Neuronal stem cell (in vitro differentiated cells): Measurements from ENCODE around the gene CD68.
"Not testable (repeated sequence)": the region's sequence is repeated elsewhere in the genome, so short reads cannot be mapped to it uniquely, and the experiment has no call there.

Source experiments
- DNase-seq: peaks from one replicate; pipeline ENCODE4 v3.0.0-alpha.2; 2013; ENCODE audit warnings: low spot score
- H2AFZ ChIP-seq: one replicate; pipeline ENCODE4 v1.6.1; 2013; ENCODE audit warnings: mild to moderate bottlenecking, low read length, inconsistent platforms
- H2AK5ac ChIP-seq: 2 replicates; pipeline ENCODE4 v1.6.1; 2013; ENCODE audit warnings: low read depth, mild to moderate bottlenecking, inconsistent platforms, low read length, moderate library complexity, mixed read lengths
- H2BK120ac ChIP-seq: 2 replicates; pipeline ENCODE4 v1.6.1; 2013; ENCODE audit warnings: low read depth, mild to moderate bottlenecking, inconsistent platforms, low read length, moderate library complexity, mixed read lengths
- H2BK12ac ChIP-seq: one replicate; pipeline ENCODE4 v1.6.1; 2013; ENCODE audit warnings: low read length, inconsistent platforms
- H2BK15ac ChIP-seq: 2 replicates; pipeline ENCODE4 v1.6.1; 2013; ENCODE audit warnings: mild to moderate bottlenecking, low read length, inconsistent platforms, mixed read lengths
- H2BK5ac ChIP-seq: one replicate; pipeline ENCODE4 v1.6.1; 2013; ENCODE audit warnings: inconsistent platforms, mild to moderate bottlenecking, low read length, moderate library complexity
- H3K14ac ChIP-seq: one replicate; pipeline ENCODE4 v1.6.1; 2013; ENCODE audit warnings: low read length, inconsistent platforms
- H3K18ac ChIP-seq: 2 replicates; pipeline ENCODE4 v1.6.1; 2013; ENCODE audit warnings: low read length, inconsistent platforms
- H3K23ac ChIP-seq: 2 replicates; pipeline ENCODE4 v1.6.1; 2013; ENCODE audit warnings: low read depth, mild to moderate bottlenecking, mixed read lengths, low read length, inconsistent platforms; ENCODE audit not compliant: poor library complexity
- H3K27ac ChIP-seq: replicated peaks from 3 replicates; pipeline ENCODE4 v1.5.1; 2013; ENCODE audit warnings: low read length, inconsistent platforms
- H3K27me3 ChIP-seq, 3 experiments: 2 replicates each; pipeline ENCODE4 v1.6.1; 2013; ENCODE audit warnings: low read length in 3 of 3, mild to moderate bottlenecking in 2 of 3, inconsistent platforms in 1 of 3, low read depth in 1 of 3, mixed read lengths in 1 of 3, moderate library complexity in 1 of 3; ENCODE audit not compliant: control insufficient read depth in 3 of 3, insufficient read depth in 3 of 3
- H3K36me3 ChIP-seq, 2 donors: replicated peaks in 1 of 2; 2 replicates each; pipeline ENCODE4 v1.6.1; 2013; ENCODE audit warnings: low read length in 2 of 2; ENCODE audit not compliant: control insufficient read depth in 2 of 2, insufficient read depth in 2 of 2
- H3K4ac ChIP-seq: 2 replicates; pipeline ENCODE4 v1.6.1; 2013; ENCODE audit warnings: inconsistent platforms, mild to moderate bottlenecking, low read length, moderate library complexity
- H3K4me1 ChIP-seq, 2 donors: 1 replicate in 1 of 2; 2 replicates in 1 of 2; pipeline ENCODE4 v1.6.1; 2013; ENCODE audit warnings: low read length in 2 of 2, low read depth in 1 of 2; ENCODE audit not compliant: control insufficient read depth in 2 of 2, insufficient read depth in 1 of 2
- H3K4me2 ChIP-seq: one replicate; pipeline ENCODE4 v1.6.1; 2013; ENCODE audit warnings: mild to moderate bottlenecking, low read length, inconsistent platforms; ENCODE audit not compliant: insufficient read depth, poor library complexity, severe bottlenecking
- H3K4me3 ChIP-seq, 2 donors: 2 replicates each; pipeline ENCODE4 v1.5.1; 2013; ENCODE audit warnings: low read length in 2 of 2, mild to moderate bottlenecking in 2 of 2, inconsistent platforms in 1 of 2, moderate library complexity in 1 of 2
- H3K79me1 ChIP-seq: one replicate; pipeline ENCODE4 v1.6.1; 2013; ENCODE audit warnings: low read depth, mild to moderate bottlenecking, inconsistent platforms, low read length, moderate library complexity
- H3K9ac ChIP-seq: one replicate; pipeline ENCODE4 v1.6.1; 2013; ENCODE audit warnings: mild to moderate bottlenecking, low read depth, low read length, inconsistent platforms; ENCODE audit not compliant: poor library complexity
- H3K9me3 ChIP-seq, 2 donors: replicated peaks in 1 of 2; 2 replicates each; pipeline versions ENCODE3 to v1.6.1; 2013; ENCODE audit warnings: low read length in 2 of 2, mild to moderate bottlenecking in 2 of 2, inconsistent platforms in 1 of 2, low read depth in 1 of 2, mixed read lengths in 1 of 2, moderate library complexity in 1 of 2; ENCODE audit not compliant: control insufficient read depth in 2 of 2, insufficient read depth in 1 of 2
- H4K8ac ChIP-seq: one replicate; pipeline ENCODE4 v1.6.1; 2013; ENCODE audit warnings: low read depth, mild to moderate bottlenecking, inconsistent platforms, low read length, moderate library complexity
- H4K91ac ChIP-seq: one replicate; pipeline ENCODE4 v1.6.1; 2013; ENCODE audit warnings: low read length, low read depth, mild to moderate bottlenecking, inconsistent platforms; ENCODE audit not compliant: poor library complexity
- WGBS, 2 donors: extraction: QIAGEN DNeasy Blood & Tissue Kit; methylation state at CpG; one replicate each; pipeline ENCODE4 v1.1.7; 2013; ENCODE audit warnings: missing lambda C conversion rate in 2 of 2, mixed read lengths in 1 of 2; ENCODE audit not compliant: insufficient read length in 2 of 2, insufficient replicate concordance in 1 of 2; ENCODE audit errors: extremely low coverage in 2 of 2; 5-methylcytosine and 5-hydroxymethylcytosine counted together

CD68 gene

GRCh38 chr17:7593296-7593695 is 13.9 kb downstream of the CD68 start:
- Histone ChIP-seq H3K27me3 (no peaks in the 10 kb centered on the region), H3K23ac (no peak overlapping the region), H2BK12ac (no peak overlapping the region), H3K9me3 (no peaks in the 10 kb centered on the region), H3K36me3 (peaks cover 50 to 93% of the 10 kb centered on the region in 2 donors), H4K8ac (no peak overlapping the region), H2AFZ (no peak overlapping the region), H3K27ac (peak overlapping the region; percentile 49), H3K4me1 (peaks cover 11 to 34% of the 10 kb centered on the region in 2 donors), H2BK5ac (no peak overlapping the region), H3K4ac (no peak overlapping the region), H3K18ac (no peak overlapping the region), H2AK5ac (no peak overlapping the region), H2BK15ac (no peak overlapping the region), H4K91ac (peak overlapping the region; percentile 2), H3K4me3 (no peak overlapping the region), H3K14ac (no peak overlapping the region), H3K79me1 (no peaks in the 10 kb centered on the region), H3K9ac (peak overlapping the region; percentile 36), H2BK120ac (no peak overlapping the region), H3K4me2 (no peak overlapping the region)
- no peak for DNase-seq
- no CpG with 5 or more reads among the region's 12 CpGs for WGBS, 2 donors

GRCh38 chr17:7597561-7597960 is 18.1 kb downstream of the CD68 start:
- H2BK5ac ChIP-seq, H3K9me3 ChIP-seq, H3K4me1 ChIP-seq, H3K18ac ChIP-seq, H3K9ac ChIP-seq, H2AFZ ChIP-seq, H3K23ac ChIP-seq, H2BK12ac ChIP-seq, H3K27ac ChIP-seq, H2BK15ac ChIP-seq, H2BK120ac ChIP-seq, H3K14ac ChIP-seq, H4K91ac ChIP-seq, H3K27me3 ChIP-seq, H3K4me2 ChIP-seq, H3K79me1 ChIP-seq, H2AK5ac ChIP-seq, H3K4ac ChIP-seq, DNase-seq, H4K8ac ChIP-seq, H3K4me3 ChIP-seq: not testable (repeated sequence)
- no CpG with 5 or more reads among the region's 5 CpGs for WGBS, 2 donors
- H3K36me3 ChIP-seq: peaks cover 49 to 92% of the 10 kb centered on the region in 2 donors

- no peak overlapping the region for H3K27ac ChIP-seq
- WGBS, 2 donors: no CpG with 5 or more reads among the region's 4 CpGs
- H2BK120ac ChIP-seq: no peak overlapping the region
- no peaks in the 10 kb centered on the region for H3K79me1 ChIP-seq
- no peak overlapping the region for H4K91ac ChIP-seq
- no peak overlapping the region for H2AK5ac ChIP-seq
- H3K4ac ChIP-seq: no peak overlapping the region
- no peak overlapping the region for H4K8ac ChIP-seq
- H3K4me3 ChIP-seq: no peak overlapping the region
- no peak overlapping the region for H2BK12ac ChIP-seq
- H3K36me3 ChIP-seq: peaks cover 35 to 86% of the 10 kb centered on the region in 2 donors
- no peak overlapping the region for H3K18ac ChIP-seq
- H3K9me3 ChIP-seq: peaks cover 0 to 1% of the 10 kb centered on the region in 2 donors
- H3K14ac ChIP-seq: no peak overlapping the region
- no peak overlapping the region for H3K23ac ChIP-seq
- DNase-seq: no peak
- no peak overlapping the region for H2AFZ ChIP-seq
- H2BK15ac ChIP-seq: no peak overlapping the region
- H3K4me1 ChIP-seq: no peaks in the 10 kb centered on the region
- H2BK5ac ChIP-seq: no peak overlapping the region
- no peak overlapping the region for H3K9ac ChIP-seq
- no peaks in the 10 kb centered on the region for H3K27me3 ChIP-seq
- no peak overlapping the region for H3K4me2 ChIP-seq
These were observed 26.8 kb downstream of the CD68 start for GRCh38 chr17:7606280-7606679.

- peaks cover 8 to 9% of the 10 kb centered on the region in 2 donors for H3K4me1 ChIP-seq
- no peak overlapping the region for H4K91ac ChIP-seq
- no CpG with 5 or more reads among the region's 2 CpGs for WGBS, 2 donors
- no peak overlapping the region for H3K18ac ChIP-seq
- no peak overlapping the region for H3K14ac ChIP-seq
- H4K8ac ChIP-seq: no peak overlapping the region
- no peak overlapping the region for H2BK5ac ChIP-seq
- no peak overlapping the region for H2AFZ ChIP-seq
- no peak overlapping the region for H3K23ac ChIP-seq
- H2BK120ac ChIP-seq: no peak overlapping the region
- H2BK12ac ChIP-seq: no peak overlapping the region
- peaks cover 13 to 59% of the 10 kb centered on the region in 2 donors for H3K36me3 ChIP-seq
- H3K79me1 ChIP-seq: peaks cover 3% of the 10 kb centered on the region
- H2BK15ac ChIP-seq: no peak overlapping the region
- no peak for DNase-seq
- no peak overlapping the region for H2AK5ac ChIP-seq
- H3K4me3 ChIP-seq: no peak overlapping the region
- H3K27ac ChIP-seq: no peak overlapping the region
- H3K4ac ChIP-seq: no peak overlapping the region
- H3K9ac ChIP-seq: no peak overlapping the region
- H3K9me3 ChIP-seq: no peaks in the 10 kb centered on the region
- H3K4me2 ChIP-seq: no peak overlapping the region
- no peaks in the 10 kb centered on the region for H3K27me3 ChIP-seq
These were observed 31.2 kb downstream of the CD68 start for GRCh38 chr17:7610641-7611040.
